Measurements from ENCODE around the gene KLK6.
A peak's percentile ranks its signal among the peaks of the same experiment; 100 is the strongest.

KLK6 gene

GRCh38 chr19:50969413-50969760, at the start of gene KLK6:
TSS of gene KLK6 (minus strand) at chr19:50969591. CDS start at chr19:50968104, 1,487 bp downstream.
- no peak for DNase-seq

DNA sequence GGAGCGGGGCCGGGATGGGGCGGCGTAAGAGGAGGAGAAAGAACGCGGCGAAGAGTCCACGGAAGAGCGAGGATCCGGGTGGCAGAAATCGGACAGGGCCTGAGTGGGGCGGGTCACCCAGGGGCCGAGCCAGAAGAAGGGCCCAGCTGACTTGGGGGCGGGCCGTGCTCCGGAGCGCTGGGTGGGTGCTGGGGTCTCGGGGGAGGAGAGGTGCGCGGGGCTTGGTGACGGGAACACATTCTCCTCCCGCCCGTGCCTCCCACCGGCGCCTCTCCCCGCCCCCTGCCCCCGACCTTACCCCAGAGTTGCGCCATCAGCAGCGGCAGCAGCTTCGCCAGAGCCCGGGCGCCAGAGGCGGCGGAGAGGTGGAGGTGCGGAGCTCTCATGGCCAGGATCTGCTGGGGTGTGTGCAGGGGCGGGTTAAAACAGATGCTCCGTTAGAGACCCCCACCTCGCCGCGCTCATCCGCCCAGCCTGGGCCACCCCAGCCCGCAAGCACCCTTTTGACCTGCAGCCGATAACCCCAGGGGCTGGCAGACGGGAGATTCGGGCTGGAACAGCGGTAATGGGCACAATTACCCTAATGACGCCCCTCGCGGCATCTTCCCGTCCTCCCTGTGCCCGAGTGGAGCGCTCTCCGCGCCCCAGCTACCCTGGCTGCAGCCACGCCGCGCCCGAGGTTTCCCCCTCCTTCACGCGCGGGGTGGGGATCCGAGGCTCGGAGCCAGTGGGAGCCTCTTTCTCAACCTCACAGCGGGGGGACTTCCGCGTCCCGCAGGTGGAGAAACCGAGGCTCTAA, 49.6 kb upstream of the KLK6 start:
- no peak for DNase-seq

DNA sequence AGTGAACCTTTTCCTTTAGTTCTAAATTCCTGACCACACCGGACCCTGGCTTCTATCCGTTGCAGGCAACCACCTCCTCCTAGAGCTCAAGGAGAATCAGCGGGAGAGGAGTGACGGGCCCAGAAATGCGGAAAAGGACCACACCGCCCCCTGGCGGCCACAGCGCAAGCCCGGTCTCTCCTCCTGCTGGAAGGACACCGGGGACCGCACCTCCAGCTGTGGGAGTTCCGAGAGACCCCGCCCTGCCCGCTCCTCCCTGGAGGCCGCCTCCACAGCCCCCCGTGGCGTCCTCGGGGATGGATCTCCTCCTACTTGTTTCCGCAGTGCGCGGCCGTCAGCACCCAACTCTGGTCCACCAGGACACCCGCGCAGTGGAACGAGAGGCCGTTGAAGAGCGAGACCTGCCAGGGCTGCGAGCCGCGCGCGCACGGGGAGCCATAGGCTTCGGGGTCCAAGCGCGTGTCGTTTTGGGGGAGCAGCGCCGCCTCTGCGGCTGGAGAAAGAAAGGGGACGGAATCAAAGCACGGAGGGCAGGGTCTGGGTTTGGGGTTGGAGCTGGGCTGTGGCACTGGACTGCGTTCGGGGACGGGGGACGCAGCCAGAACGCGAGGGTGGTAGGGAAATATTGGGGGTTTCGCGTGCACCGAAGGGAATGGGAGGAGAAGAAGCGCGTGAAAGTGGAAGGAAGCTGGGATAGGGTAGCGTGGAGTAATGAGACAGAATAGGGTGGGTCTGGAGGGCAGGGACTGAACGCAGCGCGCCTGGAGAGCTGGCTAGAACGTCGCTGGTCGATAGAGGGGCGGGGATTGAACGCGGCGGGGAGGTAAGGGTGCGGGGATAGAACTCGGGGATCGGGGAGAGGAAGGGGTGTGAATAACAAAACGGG, 47.6 kb upstream of the KLK6 start:
- DNase-seq: peak; percentile 59

DNA sequence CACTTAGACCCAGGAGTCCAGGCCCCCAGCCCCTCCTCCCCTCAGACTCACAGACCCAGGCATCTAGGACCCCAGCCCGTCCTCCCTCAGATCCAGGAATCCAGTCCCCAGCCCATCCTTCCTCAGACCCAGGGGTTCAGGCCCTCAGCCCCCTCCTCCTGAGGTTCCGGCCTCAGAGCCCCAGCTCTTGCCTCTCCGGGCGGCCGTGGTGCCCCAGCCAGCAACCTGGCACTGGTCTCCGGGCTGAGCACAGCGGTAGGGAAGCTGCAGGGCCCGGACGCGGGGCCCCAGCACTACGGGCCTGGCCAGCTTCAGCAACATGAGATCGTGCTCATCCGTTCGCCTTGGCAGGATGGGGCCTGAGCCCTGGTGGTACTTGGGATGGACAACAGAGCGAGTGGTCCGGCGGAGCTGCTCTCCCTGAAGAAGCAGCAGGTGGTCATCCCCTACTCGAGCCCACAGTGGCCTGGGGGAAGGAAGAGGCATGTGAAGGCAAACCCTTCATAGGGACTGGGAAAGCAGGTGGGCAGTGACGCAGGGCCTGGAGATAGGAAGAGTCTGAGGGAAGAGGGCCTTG, 46.4 kb upstream of the KLK6 start:
- no peak for DNase-seq

DNA sequence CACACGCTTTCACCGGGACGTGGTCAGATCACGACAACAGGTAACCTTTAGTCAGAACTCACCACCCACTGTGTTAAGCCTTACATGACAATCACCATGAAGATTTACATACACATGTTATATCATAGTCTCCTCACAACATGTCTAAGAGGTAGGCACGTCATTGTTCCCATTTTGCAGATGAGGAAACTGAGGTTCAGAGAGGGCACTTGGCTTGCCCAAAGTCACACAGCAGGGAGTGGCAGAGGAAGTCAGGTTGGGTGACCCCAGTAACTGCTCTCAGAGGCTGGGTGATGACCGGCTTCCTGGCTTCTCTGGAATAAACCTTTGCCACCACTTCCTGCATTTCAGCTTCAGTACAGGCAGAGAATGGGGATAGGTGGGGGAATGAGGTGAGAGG, 44.9 kb upstream of the KLK6 start:
- DNase-seq: no peak

DNA sequence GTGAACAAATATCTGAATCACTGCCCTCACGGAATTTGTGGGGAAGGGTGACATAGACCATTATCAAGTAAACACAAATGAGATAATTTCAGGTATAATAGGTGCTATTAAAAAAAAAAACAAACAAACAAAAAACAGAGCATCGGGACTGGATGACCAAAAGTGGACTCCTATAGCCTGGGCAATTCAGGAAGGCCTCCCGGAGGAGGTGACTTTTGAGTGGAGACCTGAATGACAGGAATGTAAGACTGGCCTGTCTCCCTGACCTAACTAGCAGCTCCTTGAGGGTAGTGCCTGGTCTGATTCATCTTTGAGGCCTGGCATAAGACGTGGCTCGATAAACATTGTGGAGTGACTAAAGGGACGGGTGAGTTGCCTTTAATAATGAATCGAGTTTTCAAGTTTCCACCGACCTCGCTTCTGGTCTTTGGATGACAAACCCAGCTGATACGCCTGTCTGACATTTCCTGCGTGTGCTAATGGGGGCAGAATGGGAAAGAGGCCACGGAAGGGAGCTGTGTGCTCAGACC, 43.3 kb upstream of the KLK6 start:
- DNase-seq: no peak

DNA sequence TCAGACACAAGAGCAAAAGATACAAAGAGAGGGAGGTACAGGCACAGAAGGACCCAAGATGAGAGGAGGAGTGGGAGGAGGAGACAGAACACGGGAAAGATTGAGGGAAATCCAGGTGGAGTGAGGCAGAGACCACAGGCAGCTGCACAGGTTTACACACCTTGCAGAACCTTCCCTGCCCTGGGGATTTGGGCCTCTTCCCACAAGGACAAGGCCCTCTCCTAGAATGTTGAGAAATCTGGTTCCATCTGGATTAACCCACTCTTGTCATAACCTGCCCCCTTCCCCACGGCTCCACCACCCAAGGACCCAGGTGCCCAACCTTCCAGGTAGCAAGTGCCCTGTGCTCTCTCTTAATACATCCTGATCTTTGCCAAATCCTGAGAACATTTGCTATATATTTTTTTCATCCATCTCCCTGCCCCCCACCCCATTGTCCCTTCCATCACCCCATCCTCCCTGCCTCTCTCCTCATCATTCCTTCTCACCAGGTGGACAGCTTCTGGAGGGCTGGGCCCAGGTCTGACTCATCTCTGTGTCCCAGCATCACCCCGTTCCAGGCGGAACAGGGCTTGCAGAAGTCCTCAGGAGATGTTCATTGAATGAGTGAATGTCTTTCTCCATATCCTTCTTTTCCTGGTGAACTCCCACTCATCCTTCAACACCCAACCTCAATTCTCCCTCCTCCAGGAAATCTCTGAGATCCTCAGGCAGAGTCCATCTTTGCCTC, 40.8 kb upstream of the KLK6 start:
- DNase-seq: no peak

DNA sequence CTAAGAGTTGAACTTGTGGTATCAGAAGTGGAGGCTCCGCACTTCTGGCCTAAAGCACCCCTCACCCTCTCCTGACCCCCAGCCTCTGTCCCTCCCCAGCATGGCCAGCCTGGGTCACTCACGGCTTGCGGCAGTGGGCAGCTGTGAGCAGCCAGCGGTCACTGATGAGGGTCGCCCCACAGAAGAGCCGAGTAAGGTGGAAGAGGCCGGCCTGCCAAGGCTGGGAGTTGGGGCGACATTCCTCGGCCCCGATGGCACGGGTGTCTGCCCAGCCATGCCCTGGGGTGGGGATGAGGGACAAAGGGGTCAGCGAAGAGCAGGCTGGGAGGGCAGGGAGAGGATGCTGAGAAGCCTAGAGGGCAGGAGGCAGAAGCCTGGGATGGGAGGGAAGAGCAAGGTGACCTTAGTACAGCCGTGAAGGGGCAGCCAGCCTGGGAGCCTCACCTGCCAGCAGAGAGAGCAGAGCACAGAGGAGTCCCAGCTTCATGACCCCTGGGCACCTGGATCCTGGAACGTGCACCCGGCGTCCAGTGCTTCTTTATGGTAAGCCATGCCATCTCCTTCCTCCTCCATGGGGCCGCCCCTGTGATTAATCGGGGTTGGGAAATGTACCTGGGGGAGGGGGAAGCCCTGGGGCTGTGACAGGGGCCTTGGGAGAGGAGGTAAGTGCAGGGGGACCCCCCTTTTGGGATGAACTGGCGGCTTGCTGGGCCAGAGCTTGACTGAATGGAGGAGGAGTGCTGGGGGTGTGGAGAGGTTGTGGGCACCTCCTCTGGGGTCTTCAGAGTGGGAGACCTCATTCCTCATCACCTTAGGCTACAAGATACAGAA, 39.9 kb upstream of the KLK6 start:
- no peak for DNase-seq

- DNase-seq: no peak
Measured at GRCh38 chr19:51007488-51007887, 38.1 kb upstream of the KLK6 start.

DNA sequence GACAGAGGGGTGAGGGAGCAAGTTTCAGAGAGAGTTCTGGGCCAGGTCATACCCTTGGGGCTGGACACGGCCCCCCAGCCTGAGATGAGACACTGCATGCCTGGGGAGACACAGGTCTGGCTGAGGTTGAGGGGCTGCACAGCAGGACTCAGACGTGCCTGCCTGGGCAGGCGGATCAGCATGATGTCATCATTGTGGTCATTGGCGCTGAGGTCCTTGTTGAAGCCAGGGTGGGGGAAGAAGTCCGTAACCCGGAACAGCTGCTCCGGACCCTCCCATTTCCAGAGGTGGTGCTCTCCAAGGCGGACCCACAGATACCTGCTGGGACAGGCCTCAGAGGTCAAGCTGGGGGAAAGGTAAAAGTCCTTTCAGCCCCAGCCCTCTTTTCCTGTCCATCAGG, 37.0 kb upstream of the KLK6 start:
- no peak for DNase-seq

DNA sequence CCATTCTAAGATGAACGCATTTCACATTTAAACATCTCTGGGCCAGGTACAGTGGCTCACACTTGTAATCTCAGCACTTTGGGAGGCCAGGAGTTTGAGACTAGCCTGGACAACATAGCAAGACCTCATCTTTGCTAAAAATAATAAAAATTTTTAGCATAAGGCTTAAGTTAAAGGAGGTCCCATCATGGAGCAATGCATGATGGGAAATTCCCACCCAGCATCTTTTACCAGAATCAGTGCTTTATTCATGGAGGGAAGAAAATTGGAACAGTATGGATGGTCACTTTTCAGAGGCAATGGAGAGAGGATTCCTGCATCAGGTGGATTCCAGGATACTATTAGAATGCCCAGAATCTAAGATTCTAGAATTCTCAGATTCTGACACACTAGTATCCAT, 35.9 kb upstream of the KLK6 start:
- DNase-seq: no peak

GRCh38 chr19:51003316-51003715, 33.9 kb upstream of the KLK6 start:
- DNase-seq: no peak

GRCh38 chr19:51002542-51003311, 33.3 kb upstream of the KLK6 start:
- no peak for DNase-seq

GRCh38 chr19:51002089-51002532, 32.7 kb upstream of the KLK6 start:
- no peak for DNase-seq

DNA sequence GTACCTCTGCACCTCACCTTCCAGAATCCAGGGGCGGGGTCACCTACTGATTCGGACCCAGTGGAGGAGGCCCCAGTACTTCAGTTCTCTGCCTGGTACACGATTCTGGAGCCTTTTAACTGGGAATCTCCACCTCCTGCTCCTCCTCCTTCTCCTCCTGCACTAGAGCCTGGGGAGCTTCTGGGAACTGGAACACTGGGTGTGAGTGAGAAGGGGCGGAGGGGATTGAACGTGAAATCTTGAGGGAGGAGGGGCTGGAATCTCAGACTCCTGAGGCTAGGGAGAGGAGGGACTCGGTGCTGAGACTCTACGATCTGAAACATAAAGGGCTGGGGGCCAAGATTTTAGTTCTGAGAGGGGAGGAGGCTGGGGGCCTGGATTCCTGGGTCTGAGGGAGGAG, 32.1 kb upstream of the KLK6 start, which contains the start of gene KLK8:
TSS of gene KLK8 (minus strand) at position 90 of the 400 bp plus-strand sequence. CDS start 437 bp downstream, outside the sequence.
- no peak for DNase-seq

GRCh38 chr19:51000981-51001380, 31.6 kb upstream of the KLK6 start:
- no peak for DNase-seq

- DNase-seq: no peak
Measured at GRCh38 chr19:51000426-51000825, 31.0 kb upstream of the KLK6 start.

DNA sequence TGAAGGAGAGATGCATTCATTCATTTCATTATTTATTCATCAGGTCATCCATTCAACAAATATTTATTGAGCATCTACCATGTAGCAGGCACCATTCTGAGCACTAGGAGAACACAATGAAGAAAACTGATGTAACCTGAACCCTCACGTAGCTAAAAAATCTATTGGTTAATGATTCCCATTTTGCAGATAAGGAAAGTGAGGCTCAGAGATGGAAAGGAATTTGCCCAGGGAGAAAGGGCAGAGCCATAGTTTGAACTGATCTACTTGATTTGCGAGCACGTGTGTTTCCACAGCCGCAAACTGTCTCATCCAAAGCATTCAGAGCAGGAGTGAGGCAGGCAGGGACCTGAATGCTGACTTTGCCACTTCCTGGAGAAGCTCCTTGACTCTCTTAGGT, 29.3 kb upstream of the KLK6 start:
- no peak for DNase-seq

GRCh38 chr19:50998061-50998460, 28.7 kb upstream of the KLK6 start:
- DNase-seq: no peak

DNA sequence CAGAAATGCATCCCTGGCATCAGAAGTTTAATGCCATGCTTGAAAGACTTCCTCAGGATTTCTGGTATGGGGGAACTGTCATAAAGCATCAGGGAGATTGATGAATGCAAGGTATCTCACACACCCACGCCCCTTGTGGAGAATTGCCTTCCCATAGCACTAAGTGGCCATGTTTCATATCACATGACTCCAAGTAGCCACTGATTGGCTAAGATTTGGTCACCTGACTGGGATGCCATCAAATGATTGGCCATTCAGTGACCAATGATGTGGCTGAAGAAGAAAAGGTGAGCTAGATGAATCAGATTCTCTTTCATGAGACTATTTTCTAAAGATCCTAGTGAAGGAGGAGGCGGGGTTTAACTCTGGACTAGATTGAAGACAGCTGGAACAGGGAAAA, 24.7 kb upstream of the KLK6 start:
- no peak for DNase-seq

GRCh38 chr19:50992666-50993035, 23.3 kb upstream of the KLK6 start:
- no peak for DNase-seq

Data from NCI-H510A treated with DMSO at 0.1 percent for 48 hours (cell line).